Uterus (tissue), 4 donors: ENCODE results near the gene TMIGD2. TPM values are rescaled to one million over a fixed set of nuclear protein-coding genes. Genes with fewer than 3 reads are reported as not detected.
A peak's percentile ranks its signal among the peaks of the same experiment; 100 is the strongest.

Experiments
- DNase-seq, 2 donors: peaks; one replicate each; pipeline ENCODE4 v3.0.0-alpha.2; 2019 to 2020
- H3K27ac ChIP-seq, 2 donors: fragments of 200-600 bp; sonication (generic); 1 replicate in 1 of 2; 2 replicates in 1 of 2; pipeline ENCODE4 v1.5.1; 2016 to 2018
- H3K27me3 ChIP-seq, 2 donors: fragments of 200-600 bp; sonication (generic); one replicate each; pipeline ENCODE4 v1.5.1; 2018 to 2019; ENCODE audit warnings: control low read depth in 1 of 2
- H3K36me3 ChIP-seq, 2 donors: fragments of 200-600 bp; sonication (generic); one replicate each; pipeline ENCODE4 v1.5.1; 2019; ENCODE audit warnings: control low read depth in 1 of 2
- H3K4me1 ChIP-seq, 2 donors: fragments of 200-600 bp; sonication (generic); one replicate each; pipeline ENCODE4 v1.5.1; 2018 to 2019; ENCODE audit warnings: control low read depth in 1 of 2
- H3K4me3 ChIP-seq, 2 donors: fragments of 200-600 bp; sonication (generic); 1 replicate in 1 of 2; 2 replicates in 1 of 2; pipeline ENCODE4 v1.5.1; 2018 to 2019; ENCODE audit warnings: mild to moderate bottlenecking in 1 of 2
- H3K9me3 ChIP-seq, 2 donors: fragments of 200-600 bp; sonication (generic); one replicate each; pipeline ENCODE4 v1.5.1; 2019; ENCODE audit warnings: control low read depth in 1 of 2
- POLR2A ChIP-seq, 2 donors: fragments of 450-650 bp; IDR thresholded peaks; one replicate each; pipeline ENCODE4 v1.6.1; 2016; ENCODE audit warnings: antibody characterized with exemption in 2 of 2, mild to moderate bottlenecking in 1 of 2, moderate library complexity in 1 of 2
- intact Hi-C: fragments of 100-400 bp; cut with DNase I; formaldehyde crosslinking; loops from one replicate; pipeline ENCODE4 v1.15.1; 2023; ENCODE audit warnings: low total_unique reads
- total RNA-seq, 4 donors: library from RNA; depleted of rRNA in 3 of 4; stranded (reverse); fragments of >200 nt in 3 of 4; gene quantifications; one replicate each; pipeline versions ENCODE4 v1.1.0 to v1.2.4, GENCODE V29; 2014 to 2023
- TF ChIP-seq, protein P1 (sequence below), 4 experiments: fragments of 200-600 bp in 2 of 4; fragments of 450-650 bp in 2 of 4; sonication (generic) in 2 of 4; IDR thresholded peaks; one replicate each; pipeline ENCODE4 v1.5.1; 2016 to 2019; ENCODE audit warnings: antibody characterized with exemption in 4 of 4, mild to moderate bottlenecking in 2 of 4, moderate library complexity in 1 of 4
- donor health status: DM: yes; HTN: yes; CAD: no.

Gene TMIGD2
- total RNA-seq, 4 donors from 2014 or later: 0.97 TPM; not detected in 3

DNA sequence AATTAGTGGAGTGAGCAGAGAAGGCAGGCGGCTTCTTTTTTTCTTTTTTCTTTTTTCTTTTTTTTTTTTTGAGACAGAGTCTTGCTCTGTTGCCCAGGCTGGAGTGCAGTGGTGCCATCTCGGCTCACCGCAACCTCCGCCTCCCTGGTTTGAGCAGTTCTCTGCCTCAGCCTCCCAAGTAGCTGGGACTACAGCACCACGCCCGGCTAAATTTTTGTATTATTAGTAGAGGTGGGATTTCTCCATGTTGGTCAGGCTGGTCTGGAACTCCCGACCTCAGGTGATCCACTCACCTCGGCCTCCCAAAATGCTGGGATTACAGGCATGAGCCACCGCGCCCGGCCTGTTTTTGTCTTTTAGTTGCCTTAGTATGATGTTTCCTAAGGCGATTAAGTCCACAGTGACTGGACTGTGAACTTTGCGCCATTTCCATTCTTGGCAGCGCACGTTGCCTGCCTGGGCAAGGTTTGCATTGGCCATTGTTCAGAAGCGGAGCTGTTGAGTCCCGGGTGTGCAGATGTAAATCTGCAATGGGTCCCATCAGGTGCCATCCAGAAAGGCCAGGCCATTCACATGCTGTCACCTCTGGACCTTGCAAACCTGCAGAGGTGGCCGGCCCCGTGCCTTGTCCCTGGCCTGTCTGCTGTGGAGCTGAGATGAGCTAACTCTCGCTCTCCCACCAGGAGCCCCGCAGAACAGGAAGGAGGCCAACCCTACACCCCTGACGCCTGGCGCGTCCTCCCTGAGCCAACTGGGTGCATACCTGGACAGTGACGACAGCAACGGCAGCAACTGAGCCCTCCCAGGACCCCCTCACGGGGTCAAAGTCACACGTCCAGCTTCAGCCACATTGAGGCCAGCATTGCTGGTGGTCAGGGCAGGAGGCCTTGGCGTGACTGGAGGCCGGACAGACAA, 34.0 kb downstream of the TMIGD2 start:
- Histone ChIP-seq H3K27ac (no peak overlapping the region), H3K4me3 (no peak overlapping the region), H3K9me3 (no peaks in the 10 kb centered on the region), H3K27me3 (no peaks in the 10 kb centered on the region), H3K36me3 (no peaks in the 10 kb centered on the region), H3K4me1 (no peaks in the 10 kb centered on the region)
- intact Hi-C loops: loop anchor here (10.0 kb wide), 1 partner anchor 87 kb away; no protein-coding TSS in a partner anchor
- TF ChIP-seq, protein P1, sequence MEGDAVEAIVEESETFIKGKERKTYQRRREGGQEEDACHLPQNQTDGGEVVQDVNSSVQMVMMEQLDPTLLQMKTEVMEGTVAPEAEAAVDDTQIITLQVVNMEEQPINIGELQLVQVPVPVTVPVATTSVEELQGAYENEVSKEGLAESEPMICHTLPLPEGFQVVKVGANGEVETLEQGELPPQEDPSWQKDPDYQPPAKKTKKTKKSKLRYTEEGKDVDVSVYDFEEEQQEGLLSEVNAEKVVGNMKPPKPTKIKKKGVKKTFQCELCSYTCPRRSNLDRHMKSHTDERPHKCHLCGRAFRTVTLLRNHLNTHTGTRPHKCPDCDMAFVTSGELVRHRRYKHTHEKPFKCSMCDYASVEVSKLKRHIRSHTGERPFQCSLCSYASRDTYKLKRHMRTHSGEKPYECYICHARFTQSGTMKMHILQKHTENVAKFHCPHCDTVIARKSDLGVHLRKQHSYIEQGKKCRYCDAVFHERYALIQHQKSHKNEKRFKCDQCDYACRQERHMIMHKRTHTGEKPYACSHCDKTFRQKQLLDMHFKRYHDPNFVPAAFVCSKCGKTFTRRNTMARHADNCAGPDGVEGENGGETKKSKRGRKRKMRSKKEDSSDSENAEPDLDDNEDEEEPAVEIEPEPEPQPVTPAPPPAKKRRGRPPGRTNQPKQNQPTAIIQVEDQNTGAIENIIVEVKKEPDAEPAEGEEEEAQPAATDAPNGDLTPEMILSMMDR (IDR thresholded peaks at IDR 0.05): no peak
- TF ChIP-seq POLR2A (IDR thresholded peaks at IDR 0.05): no peak
- no peak for DNase-seq

DNA sequence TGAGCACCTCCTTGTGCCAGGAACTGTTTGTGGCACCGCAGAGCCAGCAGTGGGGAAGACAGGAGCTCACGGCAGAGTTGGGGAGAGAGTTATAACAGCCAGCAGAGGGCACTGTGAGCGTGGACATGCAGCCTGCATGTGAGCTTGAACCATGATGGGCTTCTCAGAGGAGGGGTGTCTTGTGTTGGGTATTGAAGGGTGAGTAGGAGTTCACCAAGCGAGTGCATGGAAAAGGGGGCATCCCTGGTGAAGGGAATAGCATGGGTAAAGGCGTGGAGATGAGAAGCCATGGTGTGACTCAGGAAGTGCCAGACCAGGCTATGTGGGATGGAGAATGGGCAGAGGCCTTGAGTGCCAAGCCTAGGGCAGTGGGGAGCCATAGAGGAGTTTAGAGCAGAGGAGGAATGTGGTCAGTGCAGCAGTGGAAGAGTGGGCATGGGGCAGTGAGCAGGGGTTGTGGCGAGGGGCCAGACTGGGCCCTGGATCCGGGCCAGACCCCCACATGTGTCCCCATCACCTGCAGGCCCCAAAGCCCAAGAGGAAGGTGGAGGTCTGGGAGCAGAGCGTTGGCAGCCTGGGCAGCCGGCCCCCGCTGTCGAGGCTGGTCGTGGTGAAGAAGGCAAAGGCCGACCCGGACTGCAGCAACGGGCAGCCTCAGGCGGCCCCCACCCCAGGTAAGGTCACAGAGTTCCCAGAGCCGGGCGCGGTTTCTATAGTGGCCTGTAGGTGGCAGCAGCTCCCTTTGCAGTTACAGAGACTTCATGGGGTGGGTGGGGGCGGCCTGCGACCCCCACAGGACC, 34.9 kb downstream of the TMIGD2 start:
- no peak for TF ChIP-seq POLR2A (IDR thresholded peaks at IDR 0.05)
- TF ChIP-seq, protein P1 (IDR thresholded peaks at IDR 0.05): peak; percentile 70 to 87 (median 78)
- no peaks in the 10 kb centered on the region for H3K27me3 ChIP-seq
- H3K27ac ChIP-seq: no peak overlapping the region
- H3K9me3 ChIP-seq: no peaks in the 10 kb centered on the region
- intact Hi-C loops: loop anchor here (10.0 kb wide), 1 partner anchor 88 kb away; no protein-coding TSS in a partner anchor
- peak; percentile 49 to 51 for DNase-seq
- H3K36me3 ChIP-seq: no peaks in the 10 kb centered on the region
- no peaks in the 10 kb centered on the region for H3K4me1 ChIP-seq
- H3K4me3 ChIP-seq: no peak overlapping the region

DNA sequence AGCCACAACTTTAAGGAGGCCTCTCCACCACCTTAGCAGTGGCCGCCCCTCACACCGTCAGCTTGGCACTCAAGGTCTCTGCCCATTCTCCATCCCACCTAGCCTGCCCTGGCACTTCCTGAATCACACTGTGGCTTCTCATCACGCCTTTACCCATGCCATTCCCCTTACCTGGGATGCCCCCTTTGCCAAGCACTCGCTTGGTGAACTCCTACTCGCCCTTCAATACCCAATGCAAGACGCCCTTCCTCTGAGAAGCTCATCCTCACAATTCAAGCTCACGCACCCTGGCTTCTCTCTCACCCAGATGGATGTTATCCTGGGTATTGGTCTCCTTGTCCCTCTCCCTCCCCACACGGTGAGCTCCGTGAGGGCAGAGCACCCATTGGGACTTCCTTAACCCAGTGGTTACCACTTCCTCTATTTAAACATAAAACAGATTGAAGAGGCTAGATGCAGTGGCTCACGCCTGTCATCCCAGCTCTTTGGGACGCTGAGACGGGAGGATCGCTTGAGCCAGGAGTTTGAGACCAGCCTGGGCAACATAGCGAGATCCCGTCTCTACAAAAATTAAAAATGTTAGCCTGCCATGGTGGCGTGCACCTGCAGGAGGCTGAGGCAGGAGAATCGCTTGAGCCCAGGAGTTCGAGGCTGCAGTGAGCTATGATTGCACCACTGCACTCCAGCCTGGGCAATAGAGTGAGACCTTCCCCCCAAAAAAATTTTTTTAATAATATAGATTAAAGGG, 35.8 kb downstream of the TMIGD2 start:
- intact Hi-C loops: loop anchor here (10.0 kb wide), 1 partner anchor 88 kb away; no protein-coding TSS in a partner anchor
- no peaks in the 10 kb centered on the region for H3K27me3 ChIP-seq
- DNase-seq: no peak
- H3K9me3 ChIP-seq: no peaks in the 10 kb centered on the region
- H3K4me3 ChIP-seq: no peak overlapping the region
- no peaks in the 10 kb centered on the region for H3K36me3 ChIP-seq
- no peak for TF ChIP-seq POLR2A (IDR thresholded peaks at IDR 0.05)
- TF ChIP-seq, protein P1 (IDR thresholded peaks at IDR 0.05): no peak
- no peaks in the 10 kb centered on the region for H3K4me1 ChIP-seq
- H3K27ac ChIP-seq: no peak overlapping the region

DNA sequence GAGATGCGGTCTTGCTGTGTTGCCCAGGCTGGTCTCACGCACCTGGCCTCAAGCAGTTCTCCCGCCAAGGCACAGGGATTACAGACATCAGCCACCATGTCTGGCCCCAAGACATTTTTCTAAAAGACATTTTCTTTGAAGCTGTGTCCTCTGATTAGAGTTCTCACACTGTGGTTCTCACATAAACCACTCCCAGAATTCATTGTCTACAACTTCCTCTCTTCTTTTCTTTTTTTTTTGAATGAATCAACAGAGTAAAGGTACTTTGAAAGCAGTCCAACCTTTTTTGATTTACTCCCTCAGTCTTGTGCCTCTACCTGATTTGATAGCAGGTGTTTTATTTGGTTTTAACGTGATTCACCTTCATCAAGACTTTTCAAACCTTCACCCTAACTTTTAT, 37.4 kb downstream of the TMIGD2 start:
- H3K4me3 ChIP-seq: no peak overlapping the region
- DNase-seq: no peak
- H3K9me3 ChIP-seq: no peaks in the 10 kb centered on the region
- no peak overlapping the region for H3K27ac ChIP-seq
- TF ChIP-seq, protein P1 (IDR thresholded peaks at IDR 0.05): no peak
- no peak for TF ChIP-seq POLR2A (IDR thresholded peaks at IDR 0.05)
- intact Hi-C loops: loop anchor here (10.0 kb wide), 1 partner anchor 90 kb away; no protein-coding TSS in a partner anchor
- H3K36me3 ChIP-seq: no peaks in the 10 kb centered on the region
- H3K27me3 ChIP-seq: no peaks in the 10 kb centered on the region
- H3K4me1 ChIP-seq: no peaks in the 10 kb centered on the region
